ENCODE measurements around the gene ARHGEF9. TPM values are rescaled to one million over a fixed set of nuclear protein-coding genes. Genes with fewer than 3 reads are reported as not detected.
"Not testable (repeated sequence)": the region's sequence is repeated elsewhere in the genome, so short reads cannot be mapped to it uniquely, and the experiment has no call there.

Gene ARHGEF9
- total RNA-seq, 1 donor from 2014 or later, result 33.0 TPM

GRCh38 chrX:63675716-63676115 is 109.3 kb downstream of the ARHGEF9 start:
- DNase-seq (ENCODE audit: low spot score) (no peak), ATAC-seq (no peak)
- intact Hi-C loops (cut with DNase I), result no loop called here

DNA sequence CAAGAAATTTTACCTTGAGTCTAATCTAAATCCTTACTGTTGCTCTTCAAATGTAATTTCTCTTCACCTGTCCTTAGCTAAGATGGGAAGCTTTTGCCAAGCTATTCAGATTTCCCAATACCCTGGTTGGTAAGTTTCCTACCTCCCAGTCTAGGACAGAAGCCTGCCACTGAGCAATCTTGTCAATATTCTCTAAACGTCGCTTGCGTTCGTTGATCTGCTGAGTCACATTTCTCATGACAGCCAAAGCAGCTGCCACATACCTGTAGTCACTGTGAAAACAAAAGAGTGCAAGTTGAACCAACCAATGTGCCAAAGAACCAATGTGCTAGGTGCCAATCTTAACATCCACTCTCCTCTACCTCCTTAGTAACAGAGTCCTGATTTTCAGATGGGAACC is 111.1 kb downstream of the ARHGEF9 start:
- no peak for ATAC-seq

DNA sequence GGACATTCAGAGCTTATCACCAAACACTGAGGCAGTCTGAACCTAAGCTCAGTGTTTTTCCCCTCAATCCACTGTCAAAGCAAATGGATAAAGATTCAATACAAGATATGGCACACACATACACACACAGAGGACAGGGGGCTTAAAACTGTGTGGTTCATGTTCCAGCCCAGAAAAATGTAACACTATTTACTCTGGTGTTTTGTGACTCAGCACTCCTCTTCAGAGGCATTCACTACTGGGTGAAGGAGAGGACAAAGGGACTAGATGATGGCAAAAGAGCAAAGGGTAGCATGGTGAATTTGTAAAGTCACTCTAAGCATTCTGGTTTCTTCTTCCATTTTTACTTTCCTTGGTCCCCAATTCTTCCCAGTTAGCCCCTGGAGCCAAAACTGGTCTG is 120.3 kb downstream of the ARHGEF9 start:
- intact Hi-C loops (cut with DNase I), result no loop called here
- DNase-seq (ENCODE audit: low spot score), result no peak
- no peak for ATAC-seq

More for the DNA sequence above, 111.1 kb downstream of the ARHGEF9 start:
- DNase-seq (ENCODE audit: low spot score), result no peak
- intact Hi-C loops (cut with DNase I), result no loop called here

GRCh38 chrX:63664083-63664482 is 120.9 kb downstream of the ARHGEF9 start:
- intact Hi-C loops (cut with DNase I), result no loop called here
- no peak for DNase-seq (ENCODE audit: low spot score)
- ATAC-seq, result no peak

- no peak for DNase-seq (ENCODE audit: low spot score)
- peak; percentile 41 for ATAC-seq
- intact Hi-C loops (cut with DNase I), result no loop called here
Observed at GRCh38 chrX:63661676-63662075, 123.3 kb downstream of the ARHGEF9 start.

DNA sequence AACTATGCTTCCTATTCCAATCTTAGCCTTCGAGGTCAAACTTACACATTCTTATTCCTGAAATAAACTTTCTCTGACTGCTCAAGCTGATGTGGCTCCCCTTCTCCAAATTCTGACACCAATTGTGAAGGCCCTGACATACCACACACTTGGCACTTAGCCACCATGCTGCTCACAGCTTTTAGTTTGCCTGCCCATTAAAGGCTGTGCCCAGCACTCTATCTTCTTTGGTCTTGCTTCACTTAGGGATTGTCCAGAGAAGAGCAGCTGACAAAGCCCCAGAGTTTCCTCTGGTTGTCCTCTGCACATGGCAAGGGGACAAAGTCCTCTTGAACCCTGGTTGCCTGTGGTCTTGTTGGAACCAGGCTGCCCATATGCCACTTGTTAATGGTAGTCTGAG is 126.1 kb downstream of the ARHGEF9 start:
- DNase-seq (ENCODE audit: low spot score), result no peak
- intact Hi-C loops (cut with DNase I), result no loop called here
- ATAC-seq, result no peak

- intact Hi-C loops (cut with DNase I), result no loop called here
- DNase-seq (ENCODE audit: low spot score) (no peak), ATAC-seq (no peak)
Observed at GRCh38 chrX:63657821-63658220, 127.2 kb downstream of the ARHGEF9 start.

DNA sequence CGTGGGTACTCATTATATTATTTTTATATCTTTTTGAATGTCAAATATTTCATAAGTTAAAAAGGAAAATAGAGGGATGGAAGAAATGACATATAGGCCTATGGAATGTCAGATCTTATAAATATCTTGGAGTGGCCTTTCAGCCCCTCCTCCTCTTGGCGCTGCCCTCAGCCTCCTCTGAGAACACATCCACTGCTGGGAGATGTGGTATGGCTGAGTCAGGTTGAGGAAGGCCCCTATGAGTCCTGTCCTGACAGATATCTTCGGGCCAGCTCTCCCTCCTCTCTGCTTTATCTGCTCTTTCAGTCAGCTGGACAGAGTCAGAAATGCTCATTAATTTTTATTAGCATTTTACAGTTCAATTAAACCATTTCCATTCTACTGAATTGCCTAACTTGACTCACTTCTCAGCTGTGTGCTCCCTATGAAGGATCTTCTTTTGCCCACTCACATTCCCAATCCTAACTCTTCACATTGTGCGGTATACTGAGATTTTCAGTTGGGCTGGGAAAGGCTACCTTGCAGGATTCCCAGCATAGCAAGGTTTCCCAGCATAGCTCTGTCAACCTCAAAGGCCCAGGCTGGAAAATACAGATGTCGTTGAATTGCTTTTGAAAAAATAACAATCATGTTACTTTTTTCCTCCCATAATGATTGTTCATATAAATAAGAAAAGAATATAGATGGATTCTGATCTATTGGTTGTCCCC is 128.0 kb downstream of the ARHGEF9 start:
- ATAC-seq, result no peak
- DNase-seq (ENCODE audit: low spot score), result no peak
- intact Hi-C loops (cut with DNase I), result no loop called here

DNA sequence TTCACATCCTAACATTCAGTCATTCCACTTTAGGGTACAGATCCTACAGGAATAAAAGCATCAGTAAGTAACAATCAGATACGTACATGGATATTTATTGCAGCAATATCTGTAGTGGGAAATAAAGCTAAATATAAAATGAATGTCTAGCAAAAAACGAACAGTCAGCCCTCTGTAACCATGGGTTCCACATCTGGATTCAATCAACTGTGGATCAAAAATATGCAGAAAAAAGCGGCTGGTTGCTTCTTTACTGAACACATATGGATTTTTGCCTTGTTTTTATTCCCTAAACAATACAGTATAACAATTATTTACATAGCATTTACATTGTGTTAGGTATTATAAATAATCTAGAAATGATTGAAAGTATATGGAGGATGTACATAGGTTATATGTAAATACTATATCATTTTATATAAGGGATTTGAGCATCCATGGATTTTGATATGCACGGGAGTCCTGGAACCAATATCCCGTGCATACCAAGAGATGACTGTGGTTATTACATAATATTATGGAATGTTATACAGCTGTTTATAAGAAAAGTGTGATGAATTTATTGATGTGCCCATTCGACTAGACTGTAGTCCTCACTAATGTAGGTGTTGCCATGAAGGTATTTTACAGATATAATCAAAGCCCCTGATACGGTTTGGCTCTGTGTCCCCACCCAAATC is 132.8 kb downstream of the ARHGEF9 start:
- no peak for ATAC-seq
- DNase-seq (ENCODE audit: low spot score), result no peak
- intact Hi-C loops (cut with DNase I), result no loop called here

DNA sequence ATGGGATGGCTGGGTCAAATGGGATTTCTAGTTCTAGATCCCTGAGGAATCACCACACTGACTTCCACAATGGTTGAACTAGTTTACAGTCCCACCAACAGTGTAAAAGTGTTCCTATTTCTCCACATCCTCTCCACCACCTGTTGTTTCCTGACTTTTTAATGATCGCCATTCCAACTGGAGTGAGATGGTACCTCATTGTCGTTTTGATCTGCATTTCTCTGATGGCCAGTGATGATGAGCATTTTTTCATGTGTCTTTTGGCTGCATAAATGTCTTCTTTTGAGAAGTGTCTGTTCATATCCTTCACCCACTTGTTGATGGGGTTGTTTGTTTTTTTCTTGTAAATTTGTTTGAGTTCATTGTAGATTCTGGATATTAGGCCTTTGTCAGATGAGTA is 139.3 kb downstream of the ARHGEF9 start:
- ATAC-seq; intact Hi-C loops (cut with DNase I); DNase-seq (ENCODE audit: low spot score): not testable (repeated sequence)

DNA sequence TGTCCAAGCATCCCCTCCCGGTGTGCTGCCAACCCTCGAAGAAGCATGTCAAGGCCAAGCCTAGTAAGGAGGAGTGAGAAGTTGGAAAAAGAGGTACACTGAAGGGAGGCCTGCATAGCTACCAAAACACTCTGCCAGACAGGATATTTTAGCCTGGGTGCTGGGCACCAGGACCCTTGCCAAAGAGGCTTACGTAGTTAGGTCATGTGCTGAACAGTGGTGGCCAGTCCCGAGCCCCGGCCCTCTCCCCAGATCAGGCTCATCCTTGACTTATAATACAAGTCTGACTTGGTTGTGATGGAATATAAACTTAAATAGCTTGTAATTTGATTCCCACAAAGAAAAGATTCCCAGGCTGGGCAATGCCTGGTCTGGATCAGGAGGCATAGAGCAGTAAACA is 149.3 kb downstream of the ARHGEF9 start:
- DNase-seq (ENCODE audit: low spot score) (no peak), ATAC-seq (no peak)
- intact Hi-C loops (cut with DNase I), result no loop called here

- intact Hi-C loops (cut with DNase I), result no loop called here
- ATAC-seq, result no peak
- no peak for DNase-seq (ENCODE audit: low spot score)
Observed at GRCh38 chrX:63613531-63614028, 171.4 kb downstream of the ARHGEF9 start.

GRCh38 chrX:63585936-63586335 is 199.1 kb downstream of the ARHGEF9 start:
- ATAC-seq (no peak), DNase-seq (ENCODE audit: low spot score) (peak; percentile 26)
- intact Hi-C loops (cut with DNase I), result no loop called here

Small RNAs within 50 kb of the gene (microRNA-seq; reads per million reads assigned to microRNA genes)
- gene MIR1468, result 23.2 reads per million, percentile 35 among the genes with 10 or more reads in this experiment

All from sciatic nerve (tissue), 2 donors.